ENCODE measurements around the gene GREB1.

- TF ChIP-seq CTCF (IDR thresholded peaks at IDR 0.05 in 2 of 3, conservative IDR thresholded peaks at IDR 0.05 in 1 of 3; ENCODE audit: borderline replicate concordance in 1 of 3, insufficient read depth in 1 of 3, low read depth in 2 of 3, low read length in 2 of 3) (no peak), POLR2AphosphoS5 (IDR thresholded peaks at IDR 0.05; ENCODE audit: low read depth, low read length) (no peak), EZH2 (IDR thresholded peaks at IDR 0.05) (no peak), ZFX (IDR thresholded peaks at IDR 0.05) (no peak), POLR2A (IDR thresholded peaks at IDR 0.05; ENCODE audit: borderline replicate concordance, extremely low read depth, insufficient read depth, insufficient read length) (no peak), CEBPB (IDR thresholded peaks at IDR 0.05; ENCODE audit: low read depth) (no peak)
Measured at GRCh38 chr2:11535899-11536344, 2.1 kb downstream of the GREB1 start.
